A673 (cell line): ENCODE data around the gene PSMB3.

Experiments used
- CTCF ChIP-seq: fragments of 300-800, 200-600 bp; sonication (generic); conservative IDR thresholded peaks from 2 replicates; pipeline ENCODE4 v1.5.1; 2017; ENCODE audit warnings: low read depth, mild to moderate bottlenecking, antibody characterized with exemption, low read length, moderate library complexity, mixed read lengths
- EZH2 ChIP-seq: fragments of 200-600 bp; sonication (generic); IDR thresholded peaks from 2 replicates; pipeline ENCODE4 v1.6.1; 2017; ENCODE audit warnings: borderline replicate concordance, low read depth, mild to moderate bottlenecking, mixed read lengths, antibody characterized with exemption, low read length; ENCODE audit not compliant: poor library complexity, severe bottlenecking

- no peak for TF ChIP-seq CTCF
- TF ChIP-seq EZH2: no peak
Observed at GRCh38 chr17:38768417-38768816, 15.9 kb downstream of the PSMB3 start.
